Tibial nerve (tissue), 3 donors: ENCODE results near the gene RFPL2.

Experiments
- POLR2A ChIP-seq, 2 donors: fragments of 450-650 bp; IDR thresholded peaks; one replicate each; pipeline ENCODE4 v1.6.1; 2017; ENCODE audit warnings: antibody characterized with exemption in 2 of 2, mild to moderate bottlenecking in 2 of 2, moderate library complexity in 2 of 2
- TF ChIP-seq, protein P1 (sequence below), 5 experiments: fragments of 200-600 bp in 3 of 5; fragments of 450-650 bp in 2 of 5; sonication (generic) in 3 of 5; IDR thresholded peaks; one replicate each; pipeline ENCODE4 v1.5.1; 2016 to 2019; ENCODE audit warnings: antibody characterized with exemption in 5 of 5, mild to moderate bottlenecking in 3 of 5, moderate library complexity in 2 of 5

DNA sequence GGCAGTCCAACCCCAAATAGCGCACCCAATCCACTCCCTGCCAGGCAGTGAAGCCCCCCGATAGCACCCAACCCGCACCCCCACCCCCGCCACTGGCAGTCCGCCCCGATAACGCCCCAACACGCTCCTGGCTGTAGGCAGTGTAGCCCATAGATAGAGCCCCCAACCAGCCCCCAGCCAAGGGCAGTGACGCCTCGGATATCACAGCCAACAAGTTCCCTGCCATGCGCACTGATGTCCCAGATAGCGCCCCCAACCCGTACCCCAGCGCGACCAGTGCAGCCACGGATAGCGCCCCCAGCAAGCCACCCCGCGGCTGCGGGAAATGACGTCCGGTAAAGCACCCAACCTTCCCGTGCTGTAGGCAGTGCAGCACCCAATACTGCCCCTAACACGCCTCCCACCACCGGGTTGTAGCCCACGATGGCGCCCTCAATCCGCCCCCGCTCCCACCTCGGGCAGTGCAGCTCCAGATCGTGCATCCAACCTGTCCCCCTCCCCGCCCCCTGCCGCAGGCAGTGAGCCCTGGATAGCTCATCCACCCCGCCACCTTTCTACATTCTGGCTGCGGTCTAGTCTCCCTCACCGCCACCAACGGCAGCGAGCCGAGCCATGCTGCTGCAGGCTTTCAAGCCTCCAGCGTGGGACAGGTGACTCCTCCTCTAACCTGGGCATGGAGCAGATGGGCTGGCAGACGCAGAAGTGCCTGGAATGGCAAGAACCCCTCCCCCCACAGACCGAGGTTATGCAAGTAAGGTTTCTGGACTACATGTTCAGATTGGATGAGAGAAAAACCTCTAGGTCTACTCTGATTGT is 625 bp downstream of the RFPL2 start:
- TF ChIP-seq, protein P1, sequence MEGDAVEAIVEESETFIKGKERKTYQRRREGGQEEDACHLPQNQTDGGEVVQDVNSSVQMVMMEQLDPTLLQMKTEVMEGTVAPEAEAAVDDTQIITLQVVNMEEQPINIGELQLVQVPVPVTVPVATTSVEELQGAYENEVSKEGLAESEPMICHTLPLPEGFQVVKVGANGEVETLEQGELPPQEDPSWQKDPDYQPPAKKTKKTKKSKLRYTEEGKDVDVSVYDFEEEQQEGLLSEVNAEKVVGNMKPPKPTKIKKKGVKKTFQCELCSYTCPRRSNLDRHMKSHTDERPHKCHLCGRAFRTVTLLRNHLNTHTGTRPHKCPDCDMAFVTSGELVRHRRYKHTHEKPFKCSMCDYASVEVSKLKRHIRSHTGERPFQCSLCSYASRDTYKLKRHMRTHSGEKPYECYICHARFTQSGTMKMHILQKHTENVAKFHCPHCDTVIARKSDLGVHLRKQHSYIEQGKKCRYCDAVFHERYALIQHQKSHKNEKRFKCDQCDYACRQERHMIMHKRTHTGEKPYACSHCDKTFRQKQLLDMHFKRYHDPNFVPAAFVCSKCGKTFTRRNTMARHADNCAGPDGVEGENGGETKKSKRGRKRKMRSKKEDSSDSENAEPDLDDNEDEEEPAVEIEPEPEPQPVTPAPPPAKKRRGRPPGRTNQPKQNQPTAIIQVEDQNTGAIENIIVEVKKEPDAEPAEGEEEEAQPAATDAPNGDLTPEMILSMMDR (IDR thresholded peaks at IDR 0.05): no peak
- TF ChIP-seq POLR2A (IDR thresholded peaks at IDR 0.05): no peak
